Gastrocnemius medialis (tissue), 4 donors: Measurements from ENCODE around the gene WFS1. TPM values are rescaled to one million over a fixed set of nuclear protein-coding genes. Genes with fewer than 3 reads are reported as not detected.

Experiments
- ATAC-seq, 2 donors: fragments of 150-250 bp; one replicate each; pipeline ENCODE4 v1.9.1; 2016
- DNase-seq, 2 donors: peaks; one replicate each; pipeline ENCODE4 v3.0.0-alpha.2; 2019
- H3K27ac ChIP-seq, 4 donors: fragments of 200-600 bp; sonication (generic); 1 replicate in 1 of 4; 2 replicates in 3 of 4; pipeline ENCODE4 v1.5.1; 2016 to 2018; ENCODE audit warnings: mild to moderate bottlenecking in 2 of 4, moderate library complexity in 1 of 4
- H3K27me3 ChIP-seq, 3 donors: fragments of 200-600 bp; sonication (generic) in 2 of 3; 1 replicate in 1 of 3; 2 replicates in 2 of 3; pipeline versions ENCODE4 v1.5.1 to v1.6.0; 2016 to 2019; ENCODE audit warnings: mild to moderate bottlenecking in 1 of 3, moderate library complexity in 1 of 3
- H3K36me3 ChIP-seq, 2 donors: fragments of 200-600 bp; sonication (generic) in 1 of 2; one replicate each; pipeline ENCODE4 v1.5.1; 2017 to 2018
- H3K4me1 ChIP-seq, 2 donors: fragments of 200-600 bp; sonication (generic) in 1 of 2; one replicate each; pipeline ENCODE4 v1.5.1; 2016 to 2017; ENCODE audit warnings: mild to moderate bottlenecking in 2 of 2
- H3K4me3 ChIP-seq, 4 donors: fragments of 200-600 bp; sonication (generic) in 3 of 4; 1 replicate in 1 of 4; 2 replicates in 3 of 4; pipeline ENCODE4 v1.5.1; 2016 to 2019; ENCODE audit warnings: mild to moderate bottlenecking in 2 of 4
- H3K9me3 ChIP-seq, 3 donors: fragments of 200-600 bp; sonication (generic) in 2 of 3; 1 replicate in 1 of 3; 2 replicates in 2 of 3; pipeline ENCODE4 v1.5.1; 2016 to 2019
- POLR2A ChIP-seq, 2 donors: fragments of 450-650 bp; IDR thresholded peaks; one replicate each; pipeline ENCODE4 v1.6.1; 2017; ENCODE audit warnings: antibody characterized with exemption in 2 of 2, mild to moderate bottlenecking in 2 of 2, moderate library complexity in 2 of 2
- in situ Hi-C, 4 donors: fragments of 200-750 bp; cut with MboI; loops; one replicate each; pipeline versions ENCODE4 v1.15.0 to v1.8.0; 2017; ENCODE audit warnings: low sequenced_read_pairs in 4 of 4
- intact Hi-C: fragments of 100-400 bp; cut with DNase I; formaldehyde crosslinking; loops from one replicate; pipeline ENCODE4 v1.15.1; 2023; ENCODE audit warnings: low total_unique reads
- total RNA-seq, 4 donors: library from RNA; depleted of rRNA; stranded (reverse); fragments of >200 nt; gene quantifications; one replicate each; pipeline versions ENCODE4 v1.1.0 to v1.2.3, GENCODE V29; 2016
- TF ChIP-seq, protein P1 (sequence below), 5 experiments: fragments of 450-650 bp in 3 of 5; fragments of 200-600 bp in 2 of 5; sonication (generic) in 2 of 5; IDR thresholded peaks in 4 of 5; conservative IDR thresholded peaks in 1 of 5; 1 replicate in 4 of 5; 2 replicates in 1 of 5; pipeline ENCODE4 v1.5.1; 2016 to 2019; ENCODE audit warnings: antibody characterized with exemption in 5 of 5, mild to moderate bottlenecking in 3 of 5, moderate library complexity in 3 of 5

WFS1 gene
- total RNA-seq, 4 donors from 2014 or later, result 13.6 to 23.7 (median 15.6) TPM

DNA sequence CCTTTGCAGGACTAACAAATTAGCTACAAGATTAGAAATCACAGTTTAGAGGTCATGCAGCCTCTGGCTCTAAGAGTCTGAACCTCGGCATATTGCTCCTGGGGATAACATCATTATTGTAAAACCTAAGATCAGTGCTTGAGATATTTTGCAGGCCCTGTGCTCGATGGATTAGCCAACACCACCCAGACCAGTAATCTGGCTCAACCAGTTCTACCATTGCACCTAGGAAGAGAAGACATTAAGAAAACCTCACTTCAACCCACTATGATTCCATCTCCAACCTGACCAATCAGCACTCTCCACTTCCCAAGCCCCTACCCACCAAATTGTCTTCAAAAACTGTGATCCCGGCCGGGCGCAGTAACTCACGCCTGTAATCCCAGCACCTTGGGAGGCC lies 43.6 kb downstream of the WFS1 start:
- H3K4me1 ChIP-seq, result no peaks in the 10 kb centered on the region
- in situ Hi-C loops (no loop called here), intact Hi-C loops (no loop called here)
- H3K4me3 ChIP-seq, result no peak overlapping the region
- DNase-seq (no peak), ATAC-seq (no peak)
- peaks cover 0 to 16% (median 3%) of the 10 kb centered on the region in 3 donors for H3K27me3 ChIP-seq
- no peak for TF ChIP-seq POLR2A (IDR thresholded peaks at IDR 0.05)
- TF ChIP-seq, protein P1, sequence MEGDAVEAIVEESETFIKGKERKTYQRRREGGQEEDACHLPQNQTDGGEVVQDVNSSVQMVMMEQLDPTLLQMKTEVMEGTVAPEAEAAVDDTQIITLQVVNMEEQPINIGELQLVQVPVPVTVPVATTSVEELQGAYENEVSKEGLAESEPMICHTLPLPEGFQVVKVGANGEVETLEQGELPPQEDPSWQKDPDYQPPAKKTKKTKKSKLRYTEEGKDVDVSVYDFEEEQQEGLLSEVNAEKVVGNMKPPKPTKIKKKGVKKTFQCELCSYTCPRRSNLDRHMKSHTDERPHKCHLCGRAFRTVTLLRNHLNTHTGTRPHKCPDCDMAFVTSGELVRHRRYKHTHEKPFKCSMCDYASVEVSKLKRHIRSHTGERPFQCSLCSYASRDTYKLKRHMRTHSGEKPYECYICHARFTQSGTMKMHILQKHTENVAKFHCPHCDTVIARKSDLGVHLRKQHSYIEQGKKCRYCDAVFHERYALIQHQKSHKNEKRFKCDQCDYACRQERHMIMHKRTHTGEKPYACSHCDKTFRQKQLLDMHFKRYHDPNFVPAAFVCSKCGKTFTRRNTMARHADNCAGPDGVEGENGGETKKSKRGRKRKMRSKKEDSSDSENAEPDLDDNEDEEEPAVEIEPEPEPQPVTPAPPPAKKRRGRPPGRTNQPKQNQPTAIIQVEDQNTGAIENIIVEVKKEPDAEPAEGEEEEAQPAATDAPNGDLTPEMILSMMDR (IDR thresholded peaks at IDR 0.05 in 4 of 5, conservative IDR thresholded peaks at IDR 0.05 in 1 of 5), result no peak
- H3K9me3 ChIP-seq, result no peaks in the 10 kb centered on the region
- no peak overlapping the region for H3K27ac ChIP-seq
- H3K36me3 ChIP-seq, result no peaks in the 10 kb centered on the region

DNA sequence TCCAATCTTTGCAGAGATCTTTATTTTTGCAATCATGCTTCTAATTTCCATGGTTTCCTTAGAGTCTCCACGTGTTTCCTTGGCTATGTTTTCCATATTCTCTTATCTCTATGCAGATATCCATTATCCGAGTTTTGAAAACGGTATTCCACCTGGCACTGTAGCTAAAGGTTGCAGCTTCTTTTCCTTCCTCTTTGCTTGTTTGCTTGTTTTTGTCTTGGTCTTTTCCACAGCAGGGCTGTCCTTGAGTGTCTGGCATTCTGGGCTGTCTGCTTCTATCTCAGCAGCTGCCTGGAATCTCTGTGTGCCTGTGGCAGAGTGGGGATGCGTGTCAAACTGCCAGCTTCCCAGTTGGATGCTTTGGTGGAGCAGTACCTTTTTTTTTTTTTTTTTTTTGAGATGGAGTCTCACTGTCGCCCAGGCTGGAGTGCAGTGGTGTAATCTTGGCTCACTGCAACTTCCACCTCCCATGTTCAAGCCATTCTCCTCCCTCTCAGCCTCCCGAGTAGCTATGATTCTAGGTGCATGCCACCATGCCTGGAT lies 46.9 kb downstream of the WFS1 start:
- DNase-seq (no peak), ATAC-seq (no peak)
- H3K27me3 ChIP-seq, result peaks cover 0 to 10% (median 7%) of the 10 kb centered on the region in 3 donors
- no peak overlapping the region for H3K27ac ChIP-seq
- TF ChIP-seq, protein P1 (IDR thresholded peaks at IDR 0.05 in 4 of 5, conservative IDR thresholded peaks at IDR 0.05 in 1 of 5), result no peak
- no peak for TF ChIP-seq POLR2A (IDR thresholded peaks at IDR 0.05)
- H3K36me3 ChIP-seq, result no peaks in the 10 kb centered on the region
- intact Hi-C loops, result no loop called here
- H3K9me3 ChIP-seq, result no peaks in the 10 kb centered on the region
- in situ Hi-C loops, result no loop called here
- no peaks in the 10 kb centered on the region for H3K4me1 ChIP-seq
- no peak overlapping the region for H3K4me3 ChIP-seq

DNA sequence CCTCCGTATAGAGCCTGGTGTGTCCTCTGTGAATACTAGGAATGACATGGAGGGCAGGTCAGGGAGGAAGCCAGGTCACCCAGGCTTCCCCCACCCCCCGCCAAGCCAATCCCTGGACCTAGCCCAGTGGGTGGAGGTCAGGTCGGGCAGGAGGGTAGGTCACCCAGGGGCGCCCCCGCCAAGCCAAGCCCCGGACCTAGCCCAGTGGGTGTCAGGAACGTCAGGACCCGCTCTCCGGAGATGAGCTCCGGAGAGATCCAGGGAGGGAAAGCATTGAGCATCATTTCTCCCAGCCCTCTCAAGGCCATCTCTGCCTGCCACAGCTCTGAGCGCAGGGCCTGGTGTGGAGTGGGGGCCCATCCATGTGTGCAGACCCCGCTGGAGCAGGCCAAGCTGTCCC lies 48.6 kb downstream of the WFS1 start:
- Histone ChIP-seq H3K4me1 (no peaks in the 10 kb centered on the region), H3K27ac (no peak overlapping the region), H3K27me3 (peaks cover 0 to 10% (median 7%) of the 10 kb centered on the region in 3 donors), H3K9me3 (no peaks in the 10 kb centered on the region), H3K4me3 (no peak overlapping the region), H3K36me3 (no peaks in the 10 kb centered on the region)
- in situ Hi-C loops, result no loop called here
- intact Hi-C loops, result no loop called here
- no peak for DNase-seq
- TF ChIP-seq, protein P1 (IDR thresholded peaks at IDR 0.05 in 4 of 5, conservative IDR thresholded peaks at IDR 0.05 in 1 of 5), result no peak
- no peak for TF ChIP-seq POLR2A (IDR thresholded peaks at IDR 0.05)
- no peak for ATAC-seq

DNA sequence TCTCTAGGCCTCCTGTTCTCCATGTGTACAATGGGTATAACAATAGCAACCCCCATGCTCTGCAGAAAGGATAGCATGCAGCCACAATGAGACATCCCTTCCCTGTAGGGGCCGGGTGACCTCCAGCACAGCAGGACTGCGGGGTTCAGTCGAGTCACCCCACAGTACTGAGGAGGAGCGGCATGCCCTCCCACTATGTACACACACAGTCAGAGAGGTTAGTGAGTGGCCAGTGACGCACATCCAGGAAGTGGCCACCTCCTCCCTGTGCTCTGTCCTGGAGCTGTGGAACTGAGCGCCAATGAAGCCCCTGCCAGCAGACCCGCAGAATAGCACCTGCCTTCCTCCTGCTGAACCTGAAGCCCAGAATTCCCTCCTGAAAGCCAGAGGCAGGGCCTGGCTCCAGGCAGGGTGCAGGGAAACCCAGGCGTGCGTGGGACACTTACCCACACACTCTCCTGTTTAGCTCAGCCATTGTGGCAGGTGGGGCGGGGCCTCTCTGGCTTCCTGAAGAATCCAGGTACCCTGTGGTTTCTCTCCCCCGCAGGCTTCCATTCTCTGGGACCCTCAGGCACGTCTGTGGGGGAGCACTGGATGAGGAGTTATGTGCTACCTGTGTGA lies 50.0 kb downstream of the WFS1 start:
- ATAC-seq (no peak), DNase-seq (no peak)
- H3K27me3 ChIP-seq, result peaks cover 0 to 10% (median 7%) of the 10 kb centered on the region in 3 donors
- no peaks in the 10 kb centered on the region for H3K36me3 ChIP-seq
- no peaks in the 10 kb centered on the region for H3K4me1 ChIP-seq
- no peak overlapping the region for H3K27ac ChIP-seq
- H3K4me3 ChIP-seq, result no peak overlapping the region
- H3K9me3 ChIP-seq, result no peaks in the 10 kb centered on the region
- intact Hi-C loops, result loop anchor here (10.0 kb wide), 1 partner anchor 325 kb away; no protein-coding TSS in a partner anchor
- TF ChIP-seq, protein P1 (IDR thresholded peaks at IDR 0.05 in 4 of 5, conservative IDR thresholded peaks at IDR 0.05 in 1 of 5), result no peak
- no peak for TF ChIP-seq POLR2A (IDR thresholded peaks at IDR 0.05)
- in situ Hi-C loops, result no loop called here
